ENCODE measurements around the gene SRL.

- TF ChIP-seq FOXM1 (IDR thresholded peaks at IDR 0.05; ENCODE audit: borderline replicate concordance) (no peak), SP1 (IDR thresholded peaks at IDR 0.05) (no peak), PKNOX1 (IDR thresholded peaks at IDR 0.05) (no peak), TARDBP (IDR thresholded peaks at IDR 0.05) (no peak), ELF4 (IDR thresholded peaks at IDR 0.05) (no peak), FOXK2 (IDR thresholded peaks at IDR 0.05) (no peak), BHLHE40 (IDR thresholded peaks at IDR 0.05; ENCODE audit: borderline replicate concordance) (no peak), NFRKB (IDR thresholded peaks at IDR 0.05) (no peak), LEF1 (IDR thresholded peaks at IDR 0.05; ENCODE audit: borderline replicate concordance) (no peak), SUZ12 (IDR thresholded peaks at IDR 0.05) (no peak)
These were observed 46.5 kb upstream of the SRL start for GRCh38 chr16:4288148-4288921.
